GM12865 (cell line): ENCODE measurements around the gene TPPP2.

ENCODE experiments used
- DNase-seq: peaks from one replicate; pipeline ENCODE4 v3.0.0; 2010; ENCODE audit warnings: low read depth
- H3K4me3 ChIP-seq: 2 replicates; pipeline ENCODE4 v1.5.1; 2011; ENCODE audit warnings: mild to moderate bottlenecking, low read depth, low read length, control low read depth
- TF ChIP-seq, protein P1 (sequence below): IDR thresholded peaks from 2 replicates; pipeline ENCODE4 v1.5.1; 2011; ENCODE audit warnings: low read length, control low read depth, low read depth, inconsistent platforms; ENCODE audit not compliant: insufficient read depth; ENCODE audit errors: missing control alignments

Gene TPPP2

DNA sequence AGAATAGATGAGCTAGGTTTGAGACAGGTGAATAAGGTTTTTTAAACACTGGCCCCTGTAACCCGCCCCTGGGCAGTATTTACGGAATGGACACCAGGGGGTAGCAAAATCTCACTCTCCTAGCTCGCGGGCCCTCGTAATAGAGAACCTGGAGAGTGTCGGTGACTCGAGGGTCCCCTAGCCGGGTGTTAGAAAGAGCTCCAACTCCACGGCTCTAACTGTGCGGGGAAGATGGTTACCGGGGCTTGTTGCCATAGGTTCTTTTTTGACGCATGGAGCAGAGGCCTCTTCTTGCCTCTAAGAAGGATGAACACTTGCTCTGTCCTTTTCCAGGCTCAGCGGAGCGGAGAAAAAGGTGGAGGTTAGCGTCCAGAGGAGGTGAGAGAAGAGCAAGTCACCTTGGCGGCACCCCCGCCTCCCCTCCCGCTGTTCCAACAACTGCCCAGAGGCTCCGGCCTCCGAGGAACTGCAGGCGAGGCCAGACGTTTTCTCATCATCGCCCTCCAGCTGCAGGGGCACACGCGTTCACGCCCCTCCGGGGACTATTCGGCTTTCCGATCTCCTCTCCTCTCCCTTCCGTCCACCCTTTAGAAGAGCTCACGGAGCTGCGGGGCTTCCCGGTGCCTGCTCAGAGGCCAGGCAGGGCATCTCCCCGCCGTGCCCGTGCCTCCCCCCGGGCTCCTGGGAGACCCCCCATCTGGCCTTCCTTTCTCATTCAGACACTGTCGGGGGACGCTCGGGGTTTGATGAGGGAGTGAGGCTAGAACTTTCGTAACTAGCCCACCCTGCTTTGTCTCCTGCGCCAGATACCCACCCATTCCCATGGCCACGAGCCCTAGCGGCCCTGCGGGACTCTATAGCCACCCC lies 38.7 kb downstream of the TPPP2 start:
- no peak overlapping the region for H3K4me3 ChIP-seq
- DNase-seq = peak; percentile 51
- TF ChIP-seq, protein P1, sequence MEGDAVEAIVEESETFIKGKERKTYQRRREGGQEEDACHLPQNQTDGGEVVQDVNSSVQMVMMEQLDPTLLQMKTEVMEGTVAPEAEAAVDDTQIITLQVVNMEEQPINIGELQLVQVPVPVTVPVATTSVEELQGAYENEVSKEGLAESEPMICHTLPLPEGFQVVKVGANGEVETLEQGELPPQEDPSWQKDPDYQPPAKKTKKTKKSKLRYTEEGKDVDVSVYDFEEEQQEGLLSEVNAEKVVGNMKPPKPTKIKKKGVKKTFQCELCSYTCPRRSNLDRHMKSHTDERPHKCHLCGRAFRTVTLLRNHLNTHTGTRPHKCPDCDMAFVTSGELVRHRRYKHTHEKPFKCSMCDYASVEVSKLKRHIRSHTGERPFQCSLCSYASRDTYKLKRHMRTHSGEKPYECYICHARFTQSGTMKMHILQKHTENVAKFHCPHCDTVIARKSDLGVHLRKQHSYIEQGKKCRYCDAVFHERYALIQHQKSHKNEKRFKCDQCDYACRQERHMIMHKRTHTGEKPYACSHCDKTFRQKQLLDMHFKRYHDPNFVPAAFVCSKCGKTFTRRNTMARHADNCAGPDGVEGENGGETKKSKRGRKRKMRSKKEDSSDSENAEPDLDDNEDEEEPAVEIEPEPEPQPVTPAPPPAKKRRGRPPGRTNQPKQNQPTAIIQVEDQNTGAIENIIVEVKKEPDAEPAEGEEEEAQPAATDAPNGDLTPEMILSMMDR = peak; percentile 38

GRCh38 chr14:21069388-21070082 lies 39.5 kb downstream of the TPPP2 start:
- TF ChIP-seq, protein P1 = no peak
- DNase-seq = no peak
- no peak overlapping the region; the same call in 1 of the 2 replicates for H3K4me3 ChIP-seq

DNA sequence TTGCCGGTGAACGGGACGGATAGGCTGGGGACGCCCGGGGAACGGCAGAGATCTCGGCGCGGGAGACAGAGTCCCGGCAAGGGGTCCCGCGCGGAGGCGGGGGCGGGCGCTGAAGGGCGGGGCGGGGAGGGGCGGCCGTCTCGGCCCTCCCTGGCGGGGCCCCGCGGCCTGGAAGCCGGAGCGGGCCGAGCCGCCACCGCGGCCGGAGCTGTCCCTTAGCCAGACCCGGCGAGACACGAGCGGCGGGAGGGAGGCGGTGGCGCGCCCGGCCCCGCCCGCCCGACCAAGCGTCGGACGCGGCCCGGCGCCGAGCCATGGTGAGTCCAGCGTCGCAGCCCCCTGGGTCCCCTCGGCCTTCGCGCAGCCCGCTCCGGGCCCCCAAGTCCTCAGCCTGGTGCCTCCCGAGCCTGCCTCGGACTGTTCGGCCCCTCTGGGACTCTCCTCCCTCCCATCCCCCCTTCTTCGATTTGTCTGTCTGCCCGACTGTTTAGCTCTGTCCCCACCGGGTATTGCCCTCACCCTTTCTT lies 40.1 kb downstream of the TPPP2 start, which contains the start of gene ARHGEF40:
Gene ARHGEF40 (plus strand): TSS at position 222 of the 527 bp plus-strand sequence. CDS start 93 bp downstream, at position 315.
- no peak for DNase-seq
- TF ChIP-seq, protein P1 = no peak
- H3K4me3 ChIP-seq = peak within 1 kb of the TSS; percentile 48

DNA sequence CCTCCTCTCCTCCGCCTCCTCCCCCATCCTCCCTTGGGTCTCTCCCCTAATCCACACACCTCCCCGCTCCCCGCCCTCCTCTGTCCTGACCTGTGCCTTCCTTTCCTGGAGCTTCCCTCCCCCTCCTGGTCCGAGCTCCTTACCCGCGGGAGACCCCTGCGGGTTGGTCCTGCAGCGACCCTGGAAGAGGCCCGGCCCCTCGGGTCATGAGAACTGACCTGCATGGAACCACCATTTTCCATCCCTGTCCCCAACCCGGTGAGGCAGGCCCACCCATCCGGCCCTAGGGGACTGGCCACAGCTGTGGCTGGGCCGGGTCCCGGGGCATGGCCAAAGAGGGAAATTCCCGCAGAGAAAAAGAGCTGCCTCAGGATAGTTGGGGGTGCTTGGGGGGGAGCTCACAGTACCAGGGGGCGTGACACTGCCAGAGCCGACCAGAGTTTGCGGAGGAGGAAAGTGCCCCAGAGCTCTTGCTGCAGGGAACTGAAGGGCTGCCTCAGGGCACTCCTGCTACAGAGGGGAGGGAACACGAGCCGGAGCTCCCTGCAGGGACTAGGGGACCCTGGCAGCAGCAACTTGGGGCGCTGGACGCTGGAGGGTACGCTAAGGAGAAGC lies 40.7 kb downstream of the TPPP2 start:
- peak overlapping the region; percentile 48 for H3K4me3 ChIP-seq
- TF ChIP-seq, protein P1 = no peak
- no peak for DNase-seq

DNA sequence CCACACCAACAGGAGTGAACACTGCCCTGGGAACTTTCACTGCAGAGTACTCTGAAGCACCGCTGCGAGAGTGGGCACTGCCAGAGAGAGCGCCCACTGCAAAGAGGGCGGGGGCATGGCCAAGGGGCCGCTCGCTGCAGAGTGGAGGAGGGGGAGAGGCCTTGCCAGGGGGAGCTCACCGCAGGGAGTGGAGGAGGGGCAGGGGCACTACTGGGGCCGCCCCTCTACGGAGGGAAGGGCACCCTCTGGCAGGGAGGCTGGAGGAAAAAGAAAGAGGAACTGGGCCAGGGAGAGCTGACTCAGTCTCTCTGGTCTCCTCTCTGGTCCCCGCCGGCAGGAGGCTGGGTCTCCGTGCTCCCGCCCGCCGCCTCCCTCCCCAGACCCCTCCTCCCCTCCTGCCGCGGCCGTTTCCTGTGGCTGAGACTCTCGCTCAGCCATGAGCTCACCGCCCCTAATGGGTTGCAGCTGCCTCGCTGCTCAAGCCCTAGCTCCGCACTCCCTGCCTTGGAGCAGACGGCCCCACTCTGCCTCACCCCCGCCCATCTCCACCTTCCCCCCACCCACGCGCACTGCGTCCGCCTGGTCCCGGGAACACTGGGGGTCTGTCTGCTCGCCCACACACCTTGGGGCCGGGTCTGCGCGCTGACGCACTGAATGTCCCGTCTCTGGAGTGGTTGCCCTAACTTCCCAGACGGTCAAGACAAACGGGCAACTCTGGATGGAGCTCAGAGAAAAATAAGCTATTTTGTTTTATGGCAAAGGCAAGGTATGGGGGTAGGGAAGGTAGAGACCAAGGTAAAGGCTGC lies 41.4 kb downstream of the TPPP2 start:
- peak overlapping the region; percentile 48 for H3K4me3 ChIP-seq
- TF ChIP-seq, protein P1 = no peak
- DNase-seq = peak; percentile 86

DNA sequence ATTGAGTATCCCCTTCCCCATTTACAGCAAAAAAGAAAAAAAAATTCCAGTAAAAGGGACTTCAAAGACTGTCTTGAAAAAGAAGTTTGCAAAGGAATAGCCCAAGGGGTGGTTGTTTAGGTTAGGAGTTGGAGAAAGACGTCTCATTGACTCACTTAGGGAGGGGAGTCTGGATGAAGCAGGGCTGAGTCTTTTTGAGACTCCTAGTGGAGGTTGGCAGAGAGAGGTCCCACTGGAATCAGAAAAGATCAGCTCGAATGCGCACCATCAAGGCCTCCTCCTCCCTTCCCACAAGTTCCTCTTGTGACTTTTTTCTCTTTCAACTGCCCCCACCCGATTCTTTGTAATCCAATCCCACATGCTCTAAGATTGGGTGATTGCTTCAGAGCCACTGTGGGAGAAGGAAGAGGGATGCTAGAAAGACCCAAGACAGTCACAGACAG lies 42.0 kb downstream of the TPPP2 start:
- DNase-seq = no peak
- TF ChIP-seq, protein P1 = no peak
- no peak overlapping the region for H3K4me3 ChIP-seq
